SK-N-SH treated with all-trans-retinoic acid at 6 μM for 48 hours (cell line): Measurements from ENCODE around the gene RAMACL.

Experiments used
- ISL1 ChIP-seq: fragments of 250-450 bp; sonication (Bioruptor Pico); IDR thresholded peaks from 2 replicates; pipeline ENCODE4 v2.1.2; 2022; ENCODE audit warnings: mild to moderate bottlenecking, moderate library complexity
- PPARA ChIP-seq: fragments of 250-450 bp; sonication (Bioruptor Pico); IDR thresholded peaks from 2 replicates; pipeline ENCODE4 v1.5.0; 2020; ENCODE audit warnings: mild to moderate bottlenecking, borderline replicate concordance
- ZNF565 ChIP-seq: fragments of 450-650 bp; formaldehyde crosslinking; conservative IDR thresholded peaks from 2 replicates; pipeline ENCODE4 v1.5.0; 2020; ENCODE audit warnings: low read depth, mild to moderate bottlenecking, moderate library complexity
- ZNF8 ChIP-seq: fragments of 450-650 bp; formaldehyde crosslinking; IDR thresholded peaks from 2 replicates; pipeline ENCODE4 v1.5.0; 2020; ENCODE audit warnings: mild to moderate bottlenecking, moderate library complexity

DNA sequence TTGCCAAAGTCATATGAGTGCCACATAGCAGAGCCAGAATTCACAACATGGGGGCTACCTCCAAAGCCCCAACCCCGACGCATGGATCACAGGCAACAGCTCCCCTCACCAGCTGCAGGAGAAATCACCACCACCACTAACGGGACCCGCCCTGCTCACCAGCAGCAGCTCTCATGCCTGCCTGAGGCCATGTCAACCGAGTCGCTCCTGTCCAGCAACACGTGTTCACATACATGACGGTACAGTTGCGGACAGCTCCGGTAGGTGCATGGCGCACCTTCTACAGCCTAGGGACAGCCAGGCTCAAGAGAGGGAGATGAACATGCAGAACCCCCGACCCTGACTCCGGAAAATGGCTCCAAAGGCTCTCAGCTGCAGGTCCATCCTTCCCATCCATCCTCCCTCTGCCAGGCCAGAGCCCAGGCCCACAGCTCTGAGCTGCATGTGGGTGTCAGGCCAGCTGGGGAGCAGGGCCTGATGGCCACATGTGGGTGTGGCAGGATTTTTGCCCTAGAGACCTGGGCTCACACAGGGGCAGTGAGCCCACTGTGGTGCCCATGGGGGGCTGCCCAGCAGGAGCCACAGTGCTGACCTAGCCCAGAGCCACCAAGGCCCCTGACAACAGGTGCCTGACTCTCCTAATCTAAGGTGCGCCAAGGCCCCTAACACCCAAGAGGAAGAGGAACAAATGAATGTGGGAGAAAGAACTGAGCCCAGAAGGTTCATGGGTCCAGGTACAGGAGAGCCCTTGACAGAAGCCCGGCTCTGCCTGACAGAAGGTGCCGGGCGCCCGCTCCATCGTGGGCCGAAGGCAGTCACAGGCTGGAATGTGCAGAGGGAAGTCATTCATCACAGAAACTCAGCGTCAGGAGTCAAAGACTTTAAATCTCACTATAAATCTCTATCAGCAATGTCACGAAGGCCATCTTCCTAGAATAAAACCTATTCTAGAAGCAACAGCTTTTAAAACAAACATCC, 30.1 kb upstream of the RAMACL start:
- TF ChIP-seq ISL1 (CRISPR knock-in tag) (no peak), ZNF8 (CRISPR knock-in tag) (no peak), ZNF565 (CRISPR knock-in tag) (no peak), PPARA (CRISPR knock-in tag) (no peak)
